ENCODE results near the gene CLEC19A. TPM values are rescaled to one million over a fixed set of nuclear protein-coding genes. Genes with fewer than 3 reads are reported as not detected.

CLEC19A gene
- total RNA-seq, 1 donor from 2014 or later, result not detected

GRCh38 chr16:19252904-19253303 is 32.6 kb upstream of the CLEC19A start:
- Histone ChIP-seq H3K4me1 (no peaks in the 10 kb centered on the region), H3K4me3 (no peak overlapping the region), H3K27ac (no peak overlapping the region), H3K9me3 (no peaks in the 10 kb centered on the region), H3K36me3 (no peaks in the 10 kb centered on the region), H3K27me3 (no peaks in the 10 kb centered on the region)
- no peak for DNase-seq (ENCODE audit: extremely low spot score in 2 of 2)
- intact Hi-C loops (cut with DNase I), result no loop called here
- TF ChIP-seq POLR2A (IDR thresholded peaks at IDR 0.05), result no peak
- TF ChIP-seq POLR2AphosphoS5 (IDR thresholded peaks at IDR 0.05; ENCODE audit: insufficient read depth in 1 of 2, low read depth in 1 of 2), result no peak
- TF ChIP-seq, protein P1, sequence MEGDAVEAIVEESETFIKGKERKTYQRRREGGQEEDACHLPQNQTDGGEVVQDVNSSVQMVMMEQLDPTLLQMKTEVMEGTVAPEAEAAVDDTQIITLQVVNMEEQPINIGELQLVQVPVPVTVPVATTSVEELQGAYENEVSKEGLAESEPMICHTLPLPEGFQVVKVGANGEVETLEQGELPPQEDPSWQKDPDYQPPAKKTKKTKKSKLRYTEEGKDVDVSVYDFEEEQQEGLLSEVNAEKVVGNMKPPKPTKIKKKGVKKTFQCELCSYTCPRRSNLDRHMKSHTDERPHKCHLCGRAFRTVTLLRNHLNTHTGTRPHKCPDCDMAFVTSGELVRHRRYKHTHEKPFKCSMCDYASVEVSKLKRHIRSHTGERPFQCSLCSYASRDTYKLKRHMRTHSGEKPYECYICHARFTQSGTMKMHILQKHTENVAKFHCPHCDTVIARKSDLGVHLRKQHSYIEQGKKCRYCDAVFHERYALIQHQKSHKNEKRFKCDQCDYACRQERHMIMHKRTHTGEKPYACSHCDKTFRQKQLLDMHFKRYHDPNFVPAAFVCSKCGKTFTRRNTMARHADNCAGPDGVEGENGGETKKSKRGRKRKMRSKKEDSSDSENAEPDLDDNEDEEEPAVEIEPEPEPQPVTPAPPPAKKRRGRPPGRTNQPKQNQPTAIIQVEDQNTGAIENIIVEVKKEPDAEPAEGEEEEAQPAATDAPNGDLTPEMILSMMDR (IDR thresholded peaks at IDR 0.05), result no peak

DNA sequence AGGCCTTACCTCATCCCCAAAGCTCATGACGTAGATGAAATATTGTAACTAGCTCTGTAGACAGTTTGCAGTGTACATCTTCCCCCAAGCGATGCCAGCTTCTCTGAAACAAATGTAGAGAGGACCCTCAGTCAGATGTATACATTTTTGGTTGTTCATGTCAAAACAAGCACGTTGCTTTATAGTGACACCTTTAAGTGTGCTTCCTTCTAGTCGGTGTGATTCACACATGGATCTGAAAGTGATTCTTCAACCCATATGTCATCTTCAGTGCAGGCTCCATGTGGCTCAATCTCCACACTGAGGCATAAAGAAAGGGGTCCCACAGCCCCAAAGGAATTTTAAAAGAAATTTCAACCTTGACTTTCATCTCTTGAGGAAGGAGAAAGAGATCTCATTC is 30.9 kb upstream of the CLEC19A start:
- DNase-seq (ENCODE audit: extremely low spot score in 2 of 2), result no peak
- Histone ChIP-seq H3K4me3 (no peak overlapping the region), H3K27ac (no peak overlapping the region), H3K36me3 (no peaks in the 10 kb centered on the region), H3K9me3 (no peaks in the 10 kb centered on the region), H3K27me3 (no peaks in the 10 kb centered on the region), H3K4me1 (no peaks in the 10 kb centered on the region)
- intact Hi-C loops (cut with DNase I), result no loop called here
- no peak for TF ChIP-seq POLR2AphosphoS5 (IDR thresholded peaks at IDR 0.05; ENCODE audit: insufficient read depth in 1 of 2, low read depth in 1 of 2)
- TF ChIP-seq, protein P1 (IDR thresholded peaks at IDR 0.05), result no peak
- TF ChIP-seq POLR2A (IDR thresholded peaks at IDR 0.05), result no peak

GRCh38 chr16:19264123-19264673 is 21.3 kb upstream of the CLEC19A start:
- H3K36me3 ChIP-seq, result peaks cover 0 to 4% of the 10 kb centered on the region in 2 donors
- no peaks in the 10 kb centered on the region for H3K27me3 ChIP-seq
- H3K4me1 ChIP-seq, result no peaks in the 10 kb centered on the region
- intact Hi-C loops (cut with DNase I), result no loop called here
- TF ChIP-seq POLR2AphosphoS5 (IDR thresholded peaks at IDR 0.05; ENCODE audit: insufficient read depth in 1 of 2, low read depth in 1 of 2), result no peak
- TF ChIP-seq, protein P1 (IDR thresholded peaks at IDR 0.05), result no peak
- TF ChIP-seq POLR2A (IDR thresholded peaks at IDR 0.05), result no peak
- H3K4me3 ChIP-seq, result no peak overlapping the region
- no peak for DNase-seq (ENCODE audit: extremely low spot score in 2 of 2)
- H3K9me3 ChIP-seq, result no peaks in the 10 kb centered on the region
- no peak overlapping the region for H3K27ac ChIP-seq

GRCh38 chr16:19265380-19265930 is 20.1 kb upstream of the CLEC19A start:
- Histone ChIP-seq H3K27ac (no peak overlapping the region), H3K4me1 (no peaks in the 10 kb centered on the region), H3K4me3 (no peak overlapping the region), H3K9me3 (no peaks in the 10 kb centered on the region), H3K27me3 (no peaks in the 10 kb centered on the region), H3K36me3 (peaks cover 0 to 4% of the 10 kb centered on the region in 2 donors)
- no peak for DNase-seq (ENCODE audit: extremely low spot score in 2 of 2)
- TF ChIP-seq POLR2AphosphoS5 (IDR thresholded peaks at IDR 0.05; ENCODE audit: insufficient read depth in 1 of 2, low read depth in 1 of 2) (no peak), POLR2A (IDR thresholded peaks at IDR 0.05) (no peak)
- TF ChIP-seq, protein P1 (IDR thresholded peaks at IDR 0.05), result no peak
- intact Hi-C loops (cut with DNase I), result no loop called here

GRCh38 chr16:19266774-19267173 is 18.8 kb upstream of the CLEC19A start:
- TF ChIP-seq POLR2AphosphoS5 (IDR thresholded peaks at IDR 0.05; ENCODE audit: insufficient read depth in 1 of 2, low read depth in 1 of 2), result no peak
- TF ChIP-seq POLR2A (IDR thresholded peaks at IDR 0.05), result no peak
- TF ChIP-seq, protein P1 (IDR thresholded peaks at IDR 0.05), result no peak

More at GRCh38 chr16:19266774-19267173, 18.8 kb upstream of the CLEC19A start:
- no peaks in the 10 kb centered on the region for H3K9me3 ChIP-seq
- intact Hi-C loops (cut with DNase I), result no loop called here
- H3K27me3 ChIP-seq, result no peaks in the 10 kb centered on the region
- H3K27ac ChIP-seq, result no peak overlapping the region
- DNase-seq (ENCODE audit: extremely low spot score in 2 of 2), result no peak
- no peaks in the 10 kb centered on the region for H3K4me1 ChIP-seq
- no peak overlapping the region for H3K4me3 ChIP-seq
- peaks cover 0 to 4% of the 10 kb centered on the region in 2 donors for H3K36me3 ChIP-seq

All from vagina (tissue), 2 donors.